Naive thymus-derived CD4-positive, alpha-beta T cell (primary cell): Measurements from ENCODE around the gene ZFYVE16. TPM values are rescaled to one million over a fixed set of nuclear protein-coding genes. Genes with fewer than 3 reads are reported as not detected.
"Not testable (repeated sequence)": the region's sequence is repeated elsewhere in the genome, so short reads cannot be mapped to it uniquely, and the experiment has no call there.

ENCODE experiments used
- ATAC-seq: fragments of 150-1000 bp; cut with Tn5 transposase; 2 replicates; pipeline ENCODE4 v1.10.0; 2021; ENCODE audit warnings: mild to moderate bottlenecking, moderate library complexity
- CTCF ChIA-PET: fragments of 350-600 bp; sonication (Branson Sonifier 250); formaldehyde crosslinking; loops from one replicate; lab custom pipeline; 2021; ENCODE audit warnings: antibody characterized with exemption; lab: Charles Lee
- POLR2A ChIA-PET: fragments of 350-600 bp; sonication (Branson Sonifier 250); formaldehyde crosslinking; loops from one replicate; lab custom pipeline; 2021; ENCODE audit warnings: antibody characterized with exemption, inconsistent platforms; lab: Charles Lee
- DNase-seq, 9 donors: peaks; one replicate each; pipeline versions ENCODE4 v3.0.0 to v3.0.0-alpha.2; 2020 to 2022; ENCODE audit warnings: mixed read lengths in 1 of 9
- H3K27ac ChIP-seq: one replicate; pipeline ENCODE4 v1.7.0; 2013; ENCODE audit warnings: mild to moderate bottlenecking, low read depth, low read length, moderate library complexity
- H3K27me3 ChIP-seq, 2 donors: one replicate each; pipeline ENCODE4 v1.7.0; 2013; ENCODE audit warnings: low read length in 2 of 2, mild to moderate bottlenecking in 2 of 2, moderate library complexity in 2 of 2; ENCODE audit not compliant: control insufficient read depth in 2 of 2, insufficient read depth in 2 of 2
- H3K36me3 ChIP-seq, 3 experiments: 1 replicate in 2 of 3; 2 replicates in 1 of 3; pipeline ENCODE4 v1.7.0; 2013; ENCODE audit warnings: low read length in 3 of 3, mild to moderate bottlenecking in 3 of 3, moderate library complexity in 1 of 3; ENCODE audit not compliant: insufficient read depth in 3 of 3, control insufficient read depth in 2 of 3
- H3K4me1 ChIP-seq, 2 donors: one replicate each; pipeline ENCODE4 v1.7.0; 2013; ENCODE audit warnings: low read length in 2 of 2, mild to moderate bottlenecking in 2 of 2, moderate library complexity in 1 of 2; ENCODE audit not compliant: control insufficient read depth in 2 of 2, insufficient read depth in 2 of 2
- H3K4me3 ChIP-seq: 2 replicates; pipeline ENCODE4 v1.7.0; 2013; ENCODE audit warnings: mild to moderate bottlenecking, low read length
- H3K9me3 ChIP-seq, 3 experiments: 1 replicate in 2 of 3; 2 replicates in 1 of 3; pipeline ENCODE4 v1.7.0; 2013; ENCODE audit warnings: low read length in 3 of 3; ENCODE audit not compliant: control insufficient read depth in 2 of 3
- H3K27ac Mint-ChIP-seq, 9 donors: one replicate each; pipeline ENCODE4 v1.8.0; 2020 to 2022; ENCODE audit warnings: mixed read lengths in 9 of 9, mild to moderate bottlenecking in 8 of 9, moderate library complexity in 5 of 9, inconsistent platforms in 2 of 9
- H3K27me3 Mint-ChIP-seq, 5 donors: one replicate each; pipeline ENCODE4 v1.8.0; 2021 to 2022; ENCODE audit warnings: mixed read lengths in 5 of 5, mild to moderate bottlenecking in 1 of 5
- H3K36me3 Mint-ChIP-seq, 5 donors: one replicate each; pipeline ENCODE4 v1.8.0; 2020 to 2022; ENCODE audit warnings: mixed read lengths in 5 of 5, mild to moderate bottlenecking in 3 of 5, inconsistent platforms in 1 of 5
- H3K4me1 Mint-ChIP-seq, 7 donors: one replicate each; pipeline ENCODE4 v1.8.0; 2020 to 2022; ENCODE audit warnings: mixed read lengths in 7 of 7, mild to moderate bottlenecking in 3 of 7, inconsistent platforms in 1 of 7
- H3K4me3 Mint-ChIP-seq, 10 donors: one replicate each; pipeline ENCODE4 v1.8.0; 2020 to 2022; ENCODE audit warnings: mild to moderate bottlenecking in 10 of 10, mixed read lengths in 10 of 10, moderate library complexity in 6 of 10, inconsistent platforms in 2 of 10
- H3K9me3 Mint-ChIP-seq, 11 donors: one replicate each; pipeline ENCODE4 v1.8.0; 2020 to 2022; ENCODE audit warnings: mixed read lengths in 11 of 11, mild to moderate bottlenecking in 4 of 11, inconsistent platforms in 1 of 11, moderate library complexity in 1 of 11
- intact Hi-C, 2 donors: fragments of 100-400 bp; cut with micrococcal nuclease; formaldehyde crosslinking; loops; one replicate each; pipeline ENCODE4 v1.15.1; 2023
- polyA plus RNA-seq, 2 donors: library from polyadenylated mRNA; unstranded; fragments of 300-500 nt; fragmentation: Illumina TruSeq; gene quantifications; one replicate each; pipeline ENCODE4 v1.2.3, GENCODE V29; 2021
- total RNA-seq, 6 experiments: library from RNA in 5 of 6; stranded (reverse) in 5 of 6; gene quantifications; 1 replicate in 5 of 6; 2 replicates in 1 of 6; pipeline ENCODE4 v1.2.3 and lab custom pipeline; 2021 to 2026

ZFYVE16 gene
- total and polyA plus RNA-seq, 7 experiments from 2014 or later = 3.0 to 32.0 (median 14.1) TPM

DNA sequence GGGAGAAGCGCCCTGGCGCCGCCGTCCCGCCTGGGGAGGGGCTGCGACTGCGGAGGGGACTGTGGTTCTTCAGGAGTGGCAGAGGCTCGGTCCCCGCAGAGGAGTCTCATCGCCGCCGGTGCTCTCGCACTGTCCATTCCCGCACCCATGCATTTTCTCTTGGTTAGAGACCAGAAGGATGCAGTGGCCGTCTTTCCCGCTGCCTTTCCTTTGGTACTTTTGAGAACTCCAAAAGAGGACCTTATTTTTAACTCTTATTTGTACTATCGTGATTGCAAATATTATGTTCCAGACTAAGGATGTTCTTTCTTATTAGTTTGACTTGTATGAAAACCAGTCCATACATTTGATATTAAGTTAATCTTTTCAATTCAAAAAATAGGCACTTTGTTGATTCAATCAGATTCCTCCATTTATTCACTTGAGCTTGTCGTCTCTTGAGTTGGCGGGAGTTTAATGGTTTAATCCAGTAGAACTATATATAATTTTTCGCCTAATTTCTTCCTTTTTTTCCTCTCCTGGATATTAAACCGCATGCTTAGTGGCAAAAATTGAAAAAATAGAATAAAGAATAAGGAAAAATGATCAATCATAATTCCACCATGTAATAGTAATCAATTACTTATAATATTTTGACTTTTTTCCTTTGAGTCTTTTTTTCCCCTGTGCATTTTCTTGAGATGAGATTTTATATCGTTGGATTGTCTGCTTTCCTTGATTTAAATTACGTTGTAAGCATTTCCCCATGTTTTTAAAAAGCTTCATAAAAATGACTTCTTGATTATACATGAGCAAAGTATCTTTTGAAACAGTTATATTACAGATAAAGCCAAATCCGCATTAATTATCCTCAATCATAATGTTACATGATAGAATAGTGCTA, 861 bp downstream of the ZFYVE16 start:
- peaks cover 0 to 7% (median 5%) of the 10 kb centered on the region in 5 donors for H3K36me3 Mint-ChIP-seq
- DNase-seq (peak in 3 of 9 donors; percentile 30 to 45 (median 30)), ATAC-seq (peak; percentile 30)
- H3K9me3 Mint-ChIP-seq = no peaks in the 10 kb centered on the region
- peaks cover 0 to 3% of the 10 kb centered on the region in 2 donors for H3K4me1 ChIP-seq
- peak overlapping the region; percentile 91 to 99 (median 96) for H3K4me3 Mint-ChIP-seq
- ChIA-PET CTCF (interaction anchor here (0.6 kb wide), 3 partner anchors 75 to 410 kb away, joined by 4 to 5 read pairs (median 4); no protein-coding TSS in a partner anchor), POLR2A (interaction anchor here (0.8 kb wide), 1 partner anchor 258 kb away, joined by 3 read pairs; no protein-coding TSS in a partner anchor)
- peaks cover 20 to 32% (median 21%) of the 10 kb centered on the region in 7 donors for H3K4me1 Mint-ChIP-seq
- intact Hi-C loops = loop anchor here (1.0 to 5.0 kb wide), 14 partner anchors 79 to 1869 kb away; partner anchors contain the start of genes SERINC5 (in 2 of the 2), ATG10 (in 1 of the 2), FAM151B (in 1 of the 2) and HOMER1 (in 1 of the 2)
- peak overlapping the region; percentile 85 for H3K27ac ChIP-seq
- H3K36me3 ChIP-seq = peaks cover 0 to 6% (median 0%) of the 10 kb centered on the region in 3 experiments
- H3K27me3 Mint-ChIP-seq = peaks cover 0 to 7% (median 0%) of the 10 kb centered on the region in 5 donors
- peak overlapping the region in 8 of 9 donors; percentile 88 to 99 (median 90) for H3K27ac Mint-ChIP-seq
- H3K4me3 ChIP-seq = peak overlapping the region; percentile 94
- H3K27me3 ChIP-seq = no peaks in the 10 kb centered on the region
- H3K9me3 ChIP-seq = no peaks in the 10 kb centered on the region

DNA sequence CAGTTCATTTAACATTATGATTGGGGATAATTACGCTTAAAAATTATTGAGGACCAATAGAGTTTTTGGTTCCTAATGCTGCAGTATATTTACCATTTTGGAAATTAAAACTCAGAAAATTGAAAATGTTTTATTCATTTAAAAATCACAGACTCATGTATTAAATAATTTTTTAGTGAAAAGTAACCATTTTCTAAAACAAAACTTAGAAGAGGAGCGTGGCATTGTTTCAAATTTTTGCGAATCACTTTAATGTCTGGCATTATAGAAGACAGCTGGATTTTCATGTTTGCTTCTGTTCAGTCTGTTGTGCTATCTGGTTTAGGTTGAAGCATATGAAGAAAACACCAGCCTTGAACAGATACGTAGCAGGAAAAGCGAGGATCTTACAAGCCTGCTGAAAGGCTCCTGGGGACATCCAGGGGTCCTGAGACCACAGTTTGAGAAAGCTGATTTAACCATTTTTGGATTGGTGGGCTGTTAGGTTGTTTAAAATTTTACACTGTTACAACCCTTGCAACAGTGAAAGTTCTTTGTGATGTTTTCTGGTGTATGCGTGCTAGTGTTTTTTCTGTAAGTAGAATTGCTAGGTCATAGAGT, 1.6 kb downstream of the ZFYVE16 start:
- Mint-ChIP-seq H3K9me3 (no peaks in the 10 kb centered on the region), H3K36me3 (peaks cover 0 to 12% (median 9%) of the 10 kb centered on the region in 5 donors), H3K4me1 (peaks cover 20 to 36% (median 22%) of the 10 kb centered on the region in 7 donors), H3K4me3 (peak overlapping the region; percentile 39 to 99 (median 96)), H3K27ac (peak overlapping the region in 6 of 9 donors; percentile 3 to 99 (median 88)), H3K27me3 (peaks cover 0 to 7% (median 0%) of the 10 kb centered on the region in 5 donors)
- CTCF ChIA-PET = interaction anchor here (0.6 kb wide), 1 partner anchor 411 kb away, joined by 4 read pairs; no protein-coding TSS in a partner anchor
- ATAC-seq (no peak), DNase-seq (no peak)
- POLR2A ChIA-PET = no interaction called here
- Histone ChIP-seq H3K27me3 (no peaks in the 10 kb centered on the region), H3K36me3 (peaks cover 0 to 6% (median 0%) of the 10 kb centered on the region in 3 experiments), H3K9me3 (no peaks in the 10 kb centered on the region), H3K27ac (no peak overlapping the region), H3K4me3 (no peak overlapping the region), H3K4me1 (peaks cover 0 to 3% of the 10 kb centered on the region in 2 donors)
- intact Hi-C loops = loop anchor here (2.0 to 5.0 kb wide), 11 partner anchors 78 to 1868 kb away; partner anchors contain the start of genes ATG10 (in 1 of the 2), FAM151B (in 1 of the 2), HOMER1 (in 1 of the 2) and JMY (in 1 of the 2)

DNA sequence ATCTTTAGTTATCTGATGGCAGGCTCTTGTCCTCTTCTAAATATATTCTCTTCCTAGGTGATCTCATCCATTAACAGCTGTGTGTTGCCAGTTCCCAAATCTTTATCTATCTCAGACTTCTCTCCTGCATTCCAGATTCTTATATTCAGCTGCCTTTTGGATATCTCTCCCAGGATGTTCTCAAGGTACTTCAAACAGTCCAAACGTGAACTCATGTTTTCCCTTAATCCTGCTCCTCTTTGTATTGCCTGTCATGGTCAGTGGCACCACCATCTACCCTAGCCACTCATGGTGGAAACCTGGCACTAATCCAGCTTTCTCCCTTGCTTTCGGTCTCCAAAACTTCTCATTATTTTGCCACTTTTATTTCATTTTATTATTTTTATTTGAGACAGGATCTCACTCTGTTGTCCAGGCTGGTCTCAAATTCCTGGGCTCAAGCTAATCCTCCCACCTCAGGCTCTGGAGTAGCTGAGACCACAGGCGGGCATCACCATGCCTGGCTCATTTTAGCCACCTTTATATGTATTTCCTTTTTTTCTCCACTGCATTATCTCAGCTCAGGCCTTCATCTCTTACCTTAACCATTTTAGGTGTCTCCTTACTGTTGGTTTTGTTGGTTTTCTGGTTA, 3.8 kb downstream of the ZFYVE16 start:
- Mint-ChIP-seq H3K9me3 (no peaks in the 10 kb centered on the region), H3K27ac (no peak overlapping the region), H3K27me3 (peaks cover 0 to 7% (median 0%) of the 10 kb centered on the region in 5 donors), H3K4me3 (no peak overlapping the region), H3K36me3 (peaks cover 0 to 22% (median 15%) of the 10 kb centered on the region in 5 donors), H3K4me1 (peaks cover 22 to 40% (median 27%) of the 10 kb centered on the region in 7 donors)
- DNase-seq (no peak), ATAC-seq (no peak)
- intact Hi-C loops = no loop called here
- H3K9me3 ChIP-seq = no peaks in the 10 kb centered on the region
- H3K27ac ChIP-seq = no peak overlapping the region
- H3K36me3 ChIP-seq = peaks cover 0 to 6% (median 0%) of the 10 kb centered on the region in 3 experiments
- POLR2A ChIA-PET = no interaction called here
- no peaks in the 10 kb centered on the region for H3K27me3 ChIP-seq
- no peak overlapping the region for H3K4me3 ChIP-seq
- CTCF ChIA-PET = no interaction called here
- H3K4me1 ChIP-seq = peaks cover 0 to 3% of the 10 kb centered on the region in 2 donors

DNA sequence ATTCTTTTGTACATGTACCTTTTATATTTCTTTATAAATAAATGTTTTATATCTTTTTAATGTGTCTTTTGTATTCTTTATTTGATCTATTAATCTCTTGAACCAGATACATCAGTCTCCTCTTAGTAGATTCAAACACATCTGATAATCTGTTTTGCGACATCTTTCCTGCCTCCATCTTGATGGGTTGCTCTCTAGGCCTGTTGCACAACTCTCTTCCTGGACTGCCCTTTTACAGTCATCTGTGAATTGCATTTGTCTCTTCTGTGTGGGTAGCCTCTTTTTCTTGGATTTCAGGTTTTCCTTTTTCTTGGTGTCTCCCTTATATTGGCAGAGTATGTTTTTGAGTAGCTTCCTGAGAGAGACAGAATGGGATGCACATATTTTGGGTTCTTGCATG, 6.2 kb downstream of the ZFYVE16 start:
- Mint-ChIP-seq H3K27me3 (peaks cover 0 to 5% (median 0%) of the 10 kb centered on the region in 5 donors), H3K27ac (peak overlapping the region in 1 of 9 donors; percentile 52), H3K4me3 (no peak overlapping the region), H3K4me1 (peaks cover 9 to 36% (median 21%) of the 10 kb centered on the region in 7 donors), H3K36me3 (peaks cover 4 to 32% (median 23%) of the 10 kb centered on the region in 5 donors), H3K9me3 (peaks cover 0 to 3% (median 0%) of the 10 kb centered on the region in 11 donors)
- intact Hi-C loops = no loop called here
- ATAC-seq = peak; percentile 65
- no peaks in the 10 kb centered on the region for H3K9me3 ChIP-seq
- H3K36me3 ChIP-seq = no peaks in the 10 kb centered on the region
- no peak overlapping the region for H3K27ac ChIP-seq
- no peaks in the 10 kb centered on the region for H3K27me3 ChIP-seq
- DNase-seq = no peak
- ChIA-PET CTCF (no interaction called here), POLR2A (interaction anchor here (0.7 kb wide), 1 partner anchor 12 kb away, joined by 4 read pairs; no protein-coding TSS in a partner anchor)
- H3K4me3 ChIP-seq = no peak overlapping the region
- H3K4me1 ChIP-seq = no peaks in the 10 kb centered on the region

DNA sequence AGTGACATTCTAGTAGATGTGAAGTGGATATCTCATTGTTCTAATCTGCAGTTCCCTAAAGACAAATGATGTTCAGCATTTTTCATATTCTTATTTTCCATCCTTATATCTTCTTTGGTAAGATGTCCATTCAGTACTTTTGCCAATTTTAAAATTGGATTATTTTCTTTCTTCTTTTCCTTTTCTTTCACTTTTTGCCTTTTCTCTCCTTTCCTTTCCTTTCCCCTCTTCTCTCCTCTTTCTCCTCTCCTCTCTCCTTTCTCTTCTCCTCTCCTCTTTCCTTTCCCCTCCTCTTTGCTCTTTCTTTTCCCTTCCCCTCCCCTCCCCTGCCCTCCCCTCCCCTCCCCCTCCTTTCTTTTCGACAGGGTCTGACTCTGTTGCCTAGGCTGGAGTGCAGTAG, 10.1 kb downstream of the ZFYVE16 start:
- ATAC-seq = no peak
- peaks cover 4 to 46% (median 31%) of the 10 kb centered on the region in 5 donors for H3K36me3 Mint-ChIP-seq
- intact Hi-C loops = no loop called here
- no peaks in the 10 kb centered on the region for H3K36me3 ChIP-seq
- DNase-seq = no peak
- H3K9me3 ChIP-seq = no peaks in the 10 kb centered on the region
- no peak overlapping the region for H3K4me3 Mint-ChIP-seq
- no peak overlapping the region for H3K27ac ChIP-seq
- ChIA-PET CTCF (no interaction called here), POLR2A (interaction anchor here (1.2 to 1.7 kb wide), 2 partner anchors 10 to 11 kb away, joined by 4 to 6 read pairs; partner anchors contain the start of gene ZFYVE16)
- H3K9me3 Mint-ChIP-seq = peaks cover 0 to 21% (median 5%) of the 10 kb centered on the region in 11 donors
- peaks cover 0 to 18% (median 14%) of the 10 kb centered on the region in 7 donors for H3K4me1 Mint-ChIP-seq
- H3K27me3 Mint-ChIP-seq = no peaks in the 10 kb centered on the region
- no peak overlapping the region for H3K4me3 ChIP-seq
- H3K4me1 ChIP-seq = no peaks in the 10 kb centered on the region
- H3K27ac Mint-ChIP-seq = no peak overlapping the region
- H3K27me3 ChIP-seq = no peaks in the 10 kb centered on the region

DNA sequence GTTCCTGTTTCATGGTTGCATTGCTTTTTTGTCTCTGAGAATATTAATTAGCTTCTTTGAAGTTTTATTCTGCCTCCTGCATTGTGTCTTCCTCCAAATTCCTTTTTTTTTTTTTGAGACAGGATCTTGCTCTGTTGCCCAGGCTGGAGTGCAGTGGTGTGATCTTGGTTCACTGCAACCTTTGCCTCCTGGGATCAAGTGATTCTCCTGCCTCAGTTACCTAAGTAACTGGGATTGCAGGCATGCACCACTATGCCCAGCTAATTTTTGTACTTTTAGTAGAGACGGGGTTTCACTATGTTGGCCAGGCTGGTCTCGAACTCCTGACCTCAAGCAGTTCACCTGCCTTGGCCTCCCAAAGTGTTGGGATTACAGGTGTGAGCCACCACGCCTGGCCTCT, 16.5 kb downstream of the ZFYVE16 start:
- ATAC-seq, H3K4me3 ChIP-seq, H3K27me3 Mint-ChIP-seq, H3K27me3 ChIP-seq, intact Hi-C loops, H3K4me1 ChIP-seq, H3K36me3 ChIP-seq, H3K27ac Mint-ChIP-seq, POLR2A ChIA-PET, CTCF ChIA-PET, DNase-seq, H3K9me3 ChIP-seq, H3K27ac ChIP-seq, H3K4me3 Mint-ChIP-seq: not testable (repeated sequence)
- H3K36me3 Mint-ChIP-seq = peaks cover 0 to 42% (median 23%) of the 10 kb centered on the region in 5 donors
- peaks cover 0 to 38% (median 14%) of the 10 kb centered on the region in 11 donors for H3K9me3 Mint-ChIP-seq
- peaks cover 3 to 21% (median 12%) of the 10 kb centered on the region in 7 donors for H3K4me1 Mint-ChIP-seq
